Left kidney (tissue), 2 donors: Measurements from ENCODE around the gene CDK5R1. TPM values are rescaled to one million over a fixed set of nuclear protein-coding genes. Genes with fewer than 3 reads are reported as not detected.

Source experiments
- DNase-seq: peaks from one replicate; pipeline ENCODE4 v3.0.0-alpha.2; 2013
- polyA plus RNA-seq: library from polyadenylated mRNA; unstranded; fragments of 120-200 nt; gene quantifications from one replicate; pipeline ENCODE4 v1.2.1, GENCODE V29; 2013; ENCODE audit not compliant: insufficient read length

CDK5R1 gene
- polyA plus RNA-seq, 1 donor = 4.6 TPM

GRCh38 chr17:32492264-32492589, 5.4 kb downstream of the CDK5R1 start:
- DNase-seq = no peak

- no peak for DNase-seq
These were observed 6.0 kb downstream of the CDK5R1 start for GRCh38 chr17:32492648-32493289.

- DNase-seq = no peak
These were observed 6.8 kb downstream of the CDK5R1 start for GRCh38 chr17:32493571-32493970.

GRCh38 chr17:32493976-32494513, 7.3 kb downstream of the CDK5R1 start:
- no peak for DNase-seq

GRCh38 chr17:32494621-32495358, 8.0 kb downstream of the CDK5R1 start:
- DNase-seq = no peak

- no peak for DNase-seq
These were observed 8.8 kb downstream of the CDK5R1 start for GRCh38 chr17:32495359-32496231.

- no peak for DNase-seq
These were observed 9.7 kb downstream of the CDK5R1 start for GRCh38 chr17:32496395-32497073.

- DNase-seq = no peak
These were observed 10.8 kb downstream of the CDK5R1 start for GRCh38 chr17:32497431-32498205.

GRCh38 chr17:32498391-32498790, 11.6 kb downstream of the CDK5R1 start:
- DNase-seq = no peak

- no peak for DNase-seq
These were observed 15.2 kb downstream of the CDK5R1 start for GRCh38 chr17:32502013-32502412.

- no peak for DNase-seq
These were observed 15.9 kb downstream of the CDK5R1 start for GRCh38 chr17:32502710-32503109.

- no peak for DNase-seq
These were observed 16.7 kb downstream of the CDK5R1 start for GRCh38 chr17:32503251-32504165.

GRCh38 chr17:32504166-32504990, 17.6 kb downstream of the CDK5R1 start:
- DNase-seq = no peak

GRCh38 chr17:32508926-32509325, 22.1 kb downstream of the CDK5R1 start:
- no peak for DNase-seq

GRCh38 chr17:32510466-32510865, 23.7 kb downstream of the CDK5R1 start:
- DNase-seq = no peak

GRCh38 chr17:32512328-32512727, 25.5 kb downstream of the CDK5R1 start:
- no peak for DNase-seq

- DNase-seq = no peak
These were observed 26.8 kb downstream of the CDK5R1 start for GRCh38 chr17:32513579-32513978.

GRCh38 chr17:32514606-32515005, 27.8 kb downstream of the CDK5R1 start:
- no peak for DNase-seq

- no peak for DNase-seq
These were observed 29.0 kb downstream of the CDK5R1 start for GRCh38 chr17:32515677-32516383.
